Measurements from ENCODE around the gene TRAPPC10. TPM values are rescaled to one million over a fixed set of nuclear protein-coding genes. Genes with fewer than 3 reads are reported as not detected.
A peak's percentile ranks its signal among the peaks of the same experiment; 100 is the strongest.
"Not testable (repeated sequence)": the region's sequence is repeated elsewhere in the genome, so short reads cannot be mapped to it uniquely, and the experiment has no call there.

TRAPPC10 gene
- total and polyA plus RNA-seq, 3 experiments from 2014 or later, result 45.1 to 54.7 (median 50.0) TPM

GRCh38 chr21:44143996-44144395 is 131.9 kb downstream of the TRAPPC10 start:
- H3K4me3 ChIP-seq (ENCODE audit: low read length); H3K27ac ChIP-seq (ENCODE audit: low read depth, low read length); DNase-seq; CTCF ChIA-PET; H3K36me3 Mint-ChIP-seq; H3K4me3 Mint-ChIP-seq; POLR2A ChIA-PET; H3K9me3 ChIP-seq (ENCODE audit: low read length); H3K27me3 Mint-ChIP-seq; H3K9me3 Mint-ChIP-seq; H3K4me1 Mint-ChIP-seq; H3K36me3 ChIP-seq (ENCODE audit: insufficient read depth, low read length); H3K27me3 ChIP-seq (ENCODE audit: insufficient read depth, low read length, poor library complexity, severe bottlenecking); H3K4me1 ChIP-seq (ENCODE audit: insufficient read depth, low read length): not testable (repeated sequence)
- H3K27ac Mint-ChIP-seq, result peak overlapping the region in 1 of 8 donors; percentile 47

GRCh38 chr21:44144784-44145602 is 132.9 kb downstream of the TRAPPC10 start:
- H3K4me3 Mint-ChIP-seq; DNase-seq; H3K9me3 ChIP-seq (ENCODE audit: low read length); CTCF ChIA-PET; POLR2A ChIA-PET; H3K36me3 Mint-ChIP-seq; H3K4me3 ChIP-seq (ENCODE audit: low read length); H3K27ac Mint-ChIP-seq; H3K9me3 Mint-ChIP-seq; H3K36me3 ChIP-seq (ENCODE audit: insufficient read depth, low read length); H3K4me1 ChIP-seq (ENCODE audit: insufficient read depth, low read length); H3K4me1 Mint-ChIP-seq; H3K27me3 ChIP-seq (ENCODE audit: insufficient read depth, low read length, poor library complexity, severe bottlenecking); H3K27me3 Mint-ChIP-seq; H3K27ac ChIP-seq (ENCODE audit: low read depth, low read length): not testable (repeated sequence)

- CTCF ChIA-PET; H3K4me3 ChIP-seq (ENCODE audit: low read length); H3K36me3 ChIP-seq (ENCODE audit: insufficient read depth, low read length); H3K27ac Mint-ChIP-seq; H3K4me1 ChIP-seq (ENCODE audit: insufficient read depth, low read length); H3K27ac ChIP-seq (ENCODE audit: low read depth, low read length); H3K27me3 ChIP-seq (ENCODE audit: insufficient read depth, low read length, poor library complexity, severe bottlenecking); H3K9me3 Mint-ChIP-seq; H3K4me3 Mint-ChIP-seq; H3K9me3 ChIP-seq (ENCODE audit: low read length); DNase-seq; H3K27me3 Mint-ChIP-seq; H3K36me3 Mint-ChIP-seq; H3K4me1 Mint-ChIP-seq; POLR2A ChIA-PET: not testable (repeated sequence)
Measured at GRCh38 chr21:44145616-44146015, 133.5 kb downstream of the TRAPPC10 start.

GRCh38 chr21:44147108-44147507 is 135.0 kb downstream of the TRAPPC10 start:
- H3K27me3 ChIP-seq (ENCODE audit: insufficient read depth, low read length, poor library complexity, severe bottlenecking); H3K9me3 ChIP-seq (ENCODE audit: low read length); H3K27me3 Mint-ChIP-seq; DNase-seq; H3K4me3 ChIP-seq (ENCODE audit: low read length); H3K36me3 ChIP-seq (ENCODE audit: insufficient read depth, low read length); CTCF ChIA-PET; H3K4me3 Mint-ChIP-seq; H3K9me3 Mint-ChIP-seq; POLR2A ChIA-PET; H3K36me3 Mint-ChIP-seq; H3K27ac Mint-ChIP-seq; H3K4me1 Mint-ChIP-seq; H3K27ac ChIP-seq (ENCODE audit: low read depth, low read length); H3K4me1 ChIP-seq (ENCODE audit: insufficient read depth, low read length): not testable (repeated sequence)

GRCh38 chr21:44150255-44150654 is 138.1 kb downstream of the TRAPPC10 start:
- H3K4me3 Mint-ChIP-seq; H3K27ac Mint-ChIP-seq; H3K4me1 Mint-ChIP-seq; H3K9me3 Mint-ChIP-seq; H3K36me3 ChIP-seq (ENCODE audit: insufficient read depth, low read length); CTCF ChIA-PET; H3K27ac ChIP-seq (ENCODE audit: low read depth, low read length); H3K27me3 Mint-ChIP-seq; H3K27me3 ChIP-seq (ENCODE audit: insufficient read depth, low read length, poor library complexity, severe bottlenecking); DNase-seq; H3K4me1 ChIP-seq (ENCODE audit: insufficient read depth, low read length); POLR2A ChIA-PET; H3K9me3 ChIP-seq (ENCODE audit: low read length); H3K36me3 Mint-ChIP-seq; H3K4me3 ChIP-seq (ENCODE audit: low read length): not testable (repeated sequence)

- H3K36me3 Mint-ChIP-seq; H3K9me3 Mint-ChIP-seq; H3K27ac ChIP-seq (ENCODE audit: low read depth, low read length); H3K36me3 ChIP-seq (ENCODE audit: insufficient read depth, low read length); H3K4me3 Mint-ChIP-seq; H3K4me1 Mint-ChIP-seq; H3K27me3 Mint-ChIP-seq; H3K27ac Mint-ChIP-seq; H3K4me1 ChIP-seq (ENCODE audit: insufficient read depth, low read length); H3K9me3 ChIP-seq (ENCODE audit: low read length); POLR2A ChIA-PET; H3K4me3 ChIP-seq (ENCODE audit: low read length); H3K27me3 ChIP-seq (ENCODE audit: insufficient read depth, low read length, poor library complexity, severe bottlenecking); DNase-seq; CTCF ChIA-PET: not testable (repeated sequence)
Measured at GRCh38 chr21:44153214-44153888, 141.2 kb downstream of the TRAPPC10 start.

GRCh38 chr21:44153889-44154228 is 141.8 kb downstream of the TRAPPC10 start:
- H3K27ac Mint-ChIP-seq; H3K4me1 Mint-ChIP-seq; CTCF ChIA-PET; H3K27ac ChIP-seq (ENCODE audit: low read depth, low read length); H3K36me3 Mint-ChIP-seq; H3K27me3 Mint-ChIP-seq; H3K4me3 ChIP-seq (ENCODE audit: low read length); H3K36me3 ChIP-seq (ENCODE audit: insufficient read depth, low read length); H3K9me3 Mint-ChIP-seq; H3K4me1 ChIP-seq (ENCODE audit: insufficient read depth, low read length); H3K27me3 ChIP-seq (ENCODE audit: insufficient read depth, low read length, poor library complexity, severe bottlenecking); H3K4me3 Mint-ChIP-seq; H3K9me3 ChIP-seq (ENCODE audit: low read length); POLR2A ChIA-PET: not testable (repeated sequence)
- DNase-seq, result peak in 3 of 5 donors; percentile 0 to 43 (median 3)

- CTCF ChIA-PET, result not testable (repeated sequence)
Measured at GRCh38 chr21:44154816-44155230, 142.7 kb downstream of the TRAPPC10 start.

More at GRCh38 chr21:44154816-44155230, 142.7 kb downstream of the TRAPPC10 start:
- H3K36me3 Mint-ChIP-seq; H3K4me1 ChIP-seq (ENCODE audit: insufficient read depth, low read length); H3K27me3 ChIP-seq (ENCODE audit: insufficient read depth, low read length, poor library complexity, severe bottlenecking); H3K4me3 ChIP-seq (ENCODE audit: low read length); H3K9me3 Mint-ChIP-seq; POLR2A ChIA-PET; H3K27ac ChIP-seq (ENCODE audit: low read depth, low read length); DNase-seq; H3K27ac Mint-ChIP-seq; H3K27me3 Mint-ChIP-seq; H3K4me1 Mint-ChIP-seq; H3K36me3 ChIP-seq (ENCODE audit: insufficient read depth, low read length); H3K9me3 ChIP-seq (ENCODE audit: low read length); H3K4me3 Mint-ChIP-seq: not testable (repeated sequence)

Data from CD8-positive, alpha-beta memory T cell (primary cell).